ENCODE measurements around the gene TBC1D22B. TPM values are rescaled to one million over a fixed set of nuclear protein-coding genes. Genes with fewer than 3 reads are reported as not detected.

TBC1D22B gene
- total RNA-seq, 2 experiments from 2014 or later, result 8.0 to 12.3 TPM

- CTCF ChIA-PET (ENCODE audit: unreplicated experiment), result no interaction called here
Observed at GRCh38 chr6:37218511-37218910, 39.1 kb upstream of the TBC1D22B start.

GRCh38 chr6:37221585-37222124 lies 35.9 kb upstream of the TBC1D22B start:
- no peak for TF ChIP-seq CTCF (conservative IDR thresholded peaks at IDR 0.05; ENCODE audit: low read length)
- no peak for TF ChIP-seq EZH2phosphoT487 (IDR thresholded peaks at IDR 0.05; ENCODE audit: borderline replicate concordance, low read depth, low read length)
- ChIA-PET POLR2A (interaction anchor here (0.6 to 1.1 kb wide), 3 partner anchors 9 to 29 kb away, joined by 3 to 5 read pairs (median 3); no protein-coding TSS in a partner anchor), CTCF (ENCODE audit: unreplicated experiment) (no interaction called here)
- Histone ChIP-seq H3K9me2 (ENCODE audit: insufficient read depth, low read length) (no peaks in the 10 kb centered on the region), H3K79me2 (ENCODE audit: insufficient read depth, low read depth, low read length) (no peaks in the 10 kb centered on the region), H3K4me3 (ENCODE audit: low read depth, low read length, poor library complexity, severe bottlenecking) (peak overlapping the region; percentile 68), H3K36me3 (ENCODE audit: insufficient read depth, low read length) (no peaks in the 10 kb centered on the region), H3K4me1 (ENCODE audit: insufficient read depth, low read length, poor library complexity, severe bottlenecking) (peaks cover 8% of the 10 kb centered on the region), H2AFZ (ENCODE audit: low read length) (peak overlapping the region; percentile 92), H3K27ac (ENCODE audit: low read depth, low read length, poor library complexity, severe bottlenecking) (no peak overlapping the region), H4K20me1 (ENCODE audit: insufficient read depth, low read length) (no peaks in the 10 kb centered on the region), H3K9me3 (ENCODE audit: low read length) (no peaks in the 10 kb centered on the region), H3K4me2 (ENCODE audit: low read length) (peak overlapping the region; percentile 84)
- DNase-seq (ENCODE audit: low spot score), result no peak
- intact Hi-C loops (cut with micrococcal nuclease; ENCODE audit: unreplicated experiment), result no loop called here
- no TSS peak for BruUV-seq (replicated peaks)

More at GRCh38 chr6:37218511-37218910, 39.1 kb upstream of the TBC1D22B start:
- Histone ChIP-seq H3K36me3 (ENCODE audit: insufficient read depth, low read length) (no peaks in the 10 kb centered on the region), H3K79me2 (ENCODE audit: insufficient read depth, low read depth, low read length) (no peaks in the 10 kb centered on the region), H3K4me3 (ENCODE audit: low read depth, low read length, poor library complexity, severe bottlenecking) (no peak overlapping the region), H3K9me3 (ENCODE audit: low read length) (no peaks in the 10 kb centered on the region), H2AFZ (ENCODE audit: low read length) (no peak overlapping the region), H3K4me2 (ENCODE audit: low read length) (no peak overlapping the region), H3K27ac (ENCODE audit: low read depth, low read length, poor library complexity, severe bottlenecking) (no peak overlapping the region), H4K20me1 (ENCODE audit: insufficient read depth, low read length) (no peaks in the 10 kb centered on the region), H3K4me1 (ENCODE audit: insufficient read depth, low read length, poor library complexity, severe bottlenecking) (peaks cover 8% of the 10 kb centered on the region), H3K9me2 (ENCODE audit: insufficient read depth, low read length) (no peaks in the 10 kb centered on the region)
- no TSS peak for BruUV-seq (replicated peaks)
- POLR2A ChIA-PET, result no interaction called here
- no peak for DNase-seq (ENCODE audit: low spot score)
- intact Hi-C loops (cut with micrococcal nuclease; ENCODE audit: unreplicated experiment), result no loop called here
- no peak for TF ChIP-seq EZH2phosphoT487 (IDR thresholded peaks at IDR 0.05; ENCODE audit: borderline replicate concordance, low read depth, low read length)
- no peak for TF ChIP-seq CTCF (conservative IDR thresholded peaks at IDR 0.05; ENCODE audit: low read length)

- peak; percentile 79 for DNase-seq (ENCODE audit: low spot score)
- Histone ChIP-seq H3K79me2 (ENCODE audit: insufficient read depth, low read depth, low read length) (no peaks in the 10 kb centered on the region), H3K4me3 (ENCODE audit: low read depth, low read length, poor library complexity, severe bottlenecking) (peak overlapping the region; percentile 68), H3K9me3 (ENCODE audit: low read length) (no peaks in the 10 kb centered on the region), H4K20me1 (ENCODE audit: insufficient read depth, low read length) (no peaks in the 10 kb centered on the region), H3K4me2 (ENCODE audit: low read length) (peak overlapping the region; percentile 84), H3K36me3 (ENCODE audit: insufficient read depth, low read length) (no peaks in the 10 kb centered on the region), H2AFZ (ENCODE audit: low read length) (peak overlapping the region; percentile 92), H3K27ac (ENCODE audit: low read depth, low read length, poor library complexity, severe bottlenecking) (no peak overlapping the region), H3K4me1 (ENCODE audit: insufficient read depth, low read length, poor library complexity, severe bottlenecking) (peaks cover 8% of the 10 kb centered on the region), H3K9me2 (ENCODE audit: insufficient read depth, low read length) (no peaks in the 10 kb centered on the region)
- CTCF ChIA-PET (ENCODE audit: unreplicated experiment), result no interaction called here
- TF ChIP-seq CTCF (conservative IDR thresholded peaks at IDR 0.05; ENCODE audit: low read length), result no peak
- no peak for TF ChIP-seq EZH2phosphoT487 (IDR thresholded peaks at IDR 0.05; ENCODE audit: borderline replicate concordance, low read depth, low read length)
- POLR2A ChIA-PET, result interaction anchor here (0.6 to 1.3 kb wide), 4 partner anchors 10 to 280 kb away, joined by 3 to 5 read pairs (median 3); partner anchors contain the start of genes TBC1D22B and TMEM217
- intact Hi-C loops (cut with micrococcal nuclease; ENCODE audit: unreplicated experiment), result no loop called here
- BruUV-seq (replicated peaks), result no TSS peak
Observed at GRCh38 chr6:37222125-37222967, 35.2 kb upstream of the TBC1D22B start.
